GM12873 (cell line): ENCODE measurements around the gene GAS6.

ENCODE experiments used
- CTCF ChIP-seq: IDR thresholded peaks from 2 replicates; pipeline ENCODE4 v1.5.1; 2012; ENCODE audit warnings: low read depth, mild to moderate bottlenecking, moderate library complexity, low read length, control low read depth; ENCODE audit not compliant: insufficient read depth; ENCODE audit errors: missing control alignments

GAS6 gene

GRCh38 chr13:113880651-113881611 is 17.1 kb upstream of the GAS6 start:
- no peak for TF ChIP-seq CTCF

GRCh38 chr13:113879494-113880360 is 15.9 kb upstream of the GAS6 start:
- no peak for TF ChIP-seq CTCF

- no peak for TF ChIP-seq CTCF
These were observed 15.1 kb upstream of the GAS6 start for GRCh38 chr13:113879017-113879416.

- no peak for TF ChIP-seq CTCF
These were observed 13.5 kb upstream of the GAS6 start for GRCh38 chr13:113877149-113877990.

- no peak for TF ChIP-seq CTCF
These were observed 12.7 kb upstream of the GAS6 start for GRCh38 chr13:113876346-113877148.

GRCh38 chr13:113875837-113876281 is 12.0 kb upstream of the GAS6 start:
- TF ChIP-seq CTCF = no peak
